ENCODE data around the gene SEMA4C. TPM values are rescaled to one million over a fixed set of nuclear protein-coding genes. Genes with fewer than 3 reads are reported as not detected.
A peak's percentile ranks its signal among the peaks of the same experiment; 100 is the strongest.

Gene SEMA4C
- total and polyA plus RNA-seq, 9 of the 15 experiments (the other 6 are each of a cell fraction or from before 2014, with no cell fraction given) = 0.32 to 59.7 (median 23.9) TPM

DNA sequence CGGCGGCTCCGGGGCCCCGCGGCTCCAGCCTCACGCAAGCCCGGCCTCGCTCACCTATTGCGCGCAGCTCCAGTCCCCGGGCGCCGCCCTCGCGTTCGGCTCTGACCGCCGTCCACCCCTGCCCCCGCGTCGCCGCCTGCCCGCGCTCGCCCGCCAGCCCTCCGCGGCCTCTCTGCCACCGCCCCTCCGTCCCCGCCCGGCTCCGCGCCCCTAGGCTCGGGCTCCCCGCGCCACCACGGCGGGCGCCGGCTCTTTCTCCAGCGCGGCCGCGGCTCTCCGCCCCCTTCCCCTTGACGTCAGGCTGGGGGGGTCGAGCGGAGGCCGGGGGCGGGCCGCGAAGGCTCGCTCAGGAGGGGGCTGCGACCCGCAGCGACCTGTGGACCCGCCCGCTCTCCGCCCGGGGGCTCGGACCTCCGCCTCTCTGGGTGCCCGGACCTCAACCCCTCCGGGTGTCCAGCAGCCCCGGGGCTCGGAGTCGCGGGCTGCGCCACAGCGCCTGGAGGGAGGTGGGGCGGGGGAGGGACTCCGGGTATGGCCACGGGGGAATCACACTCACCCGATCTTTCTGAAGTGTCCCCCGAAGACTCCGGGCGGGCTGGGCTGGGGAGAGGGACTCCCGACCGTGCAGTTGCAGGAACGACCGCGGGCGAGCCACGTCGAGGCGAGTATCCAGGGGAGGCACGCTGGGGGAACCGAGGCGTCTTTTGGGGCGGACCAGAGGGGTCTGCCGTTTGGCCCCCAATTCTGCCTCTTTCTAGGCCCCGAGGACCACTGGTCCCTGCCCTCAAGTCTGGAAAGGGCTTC, at the start of gene SEMA4C (continued):
- TF ChIP-seq ZBTB7A (IDR thresholded peaks at IDR 0.05; ENCODE audit: borderline replicate concordance, control insufficient read depth, low read depth, low read length) (peak; percentile 63; the same call in 1 of the 2 replicates), TCF3 (CRISPR knock-in tag; IDR thresholded peaks at IDR 0.05) (no peak), SETDB1 (IDR thresholded peaks at IDR 0.05; ENCODE audit: low read length) (no peak)
- TF ChIP-seq, protein P1, sequence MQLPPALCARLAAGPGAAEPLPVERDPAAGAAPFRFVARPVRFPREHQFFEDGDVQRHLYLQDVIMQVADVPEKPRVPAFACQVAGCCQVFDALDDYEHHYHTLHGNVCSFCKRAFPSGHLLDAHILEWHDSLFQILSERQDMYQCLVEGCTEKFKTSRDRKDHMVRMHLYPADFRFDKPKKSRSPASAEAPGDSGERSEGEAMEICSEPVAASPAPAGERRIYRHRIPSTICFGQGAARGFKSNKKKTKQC (CRISPR knock-in tag; IDR thresholded peaks at IDR 0.05) = no peak
- TF ChIP-seq, protein P2, sequence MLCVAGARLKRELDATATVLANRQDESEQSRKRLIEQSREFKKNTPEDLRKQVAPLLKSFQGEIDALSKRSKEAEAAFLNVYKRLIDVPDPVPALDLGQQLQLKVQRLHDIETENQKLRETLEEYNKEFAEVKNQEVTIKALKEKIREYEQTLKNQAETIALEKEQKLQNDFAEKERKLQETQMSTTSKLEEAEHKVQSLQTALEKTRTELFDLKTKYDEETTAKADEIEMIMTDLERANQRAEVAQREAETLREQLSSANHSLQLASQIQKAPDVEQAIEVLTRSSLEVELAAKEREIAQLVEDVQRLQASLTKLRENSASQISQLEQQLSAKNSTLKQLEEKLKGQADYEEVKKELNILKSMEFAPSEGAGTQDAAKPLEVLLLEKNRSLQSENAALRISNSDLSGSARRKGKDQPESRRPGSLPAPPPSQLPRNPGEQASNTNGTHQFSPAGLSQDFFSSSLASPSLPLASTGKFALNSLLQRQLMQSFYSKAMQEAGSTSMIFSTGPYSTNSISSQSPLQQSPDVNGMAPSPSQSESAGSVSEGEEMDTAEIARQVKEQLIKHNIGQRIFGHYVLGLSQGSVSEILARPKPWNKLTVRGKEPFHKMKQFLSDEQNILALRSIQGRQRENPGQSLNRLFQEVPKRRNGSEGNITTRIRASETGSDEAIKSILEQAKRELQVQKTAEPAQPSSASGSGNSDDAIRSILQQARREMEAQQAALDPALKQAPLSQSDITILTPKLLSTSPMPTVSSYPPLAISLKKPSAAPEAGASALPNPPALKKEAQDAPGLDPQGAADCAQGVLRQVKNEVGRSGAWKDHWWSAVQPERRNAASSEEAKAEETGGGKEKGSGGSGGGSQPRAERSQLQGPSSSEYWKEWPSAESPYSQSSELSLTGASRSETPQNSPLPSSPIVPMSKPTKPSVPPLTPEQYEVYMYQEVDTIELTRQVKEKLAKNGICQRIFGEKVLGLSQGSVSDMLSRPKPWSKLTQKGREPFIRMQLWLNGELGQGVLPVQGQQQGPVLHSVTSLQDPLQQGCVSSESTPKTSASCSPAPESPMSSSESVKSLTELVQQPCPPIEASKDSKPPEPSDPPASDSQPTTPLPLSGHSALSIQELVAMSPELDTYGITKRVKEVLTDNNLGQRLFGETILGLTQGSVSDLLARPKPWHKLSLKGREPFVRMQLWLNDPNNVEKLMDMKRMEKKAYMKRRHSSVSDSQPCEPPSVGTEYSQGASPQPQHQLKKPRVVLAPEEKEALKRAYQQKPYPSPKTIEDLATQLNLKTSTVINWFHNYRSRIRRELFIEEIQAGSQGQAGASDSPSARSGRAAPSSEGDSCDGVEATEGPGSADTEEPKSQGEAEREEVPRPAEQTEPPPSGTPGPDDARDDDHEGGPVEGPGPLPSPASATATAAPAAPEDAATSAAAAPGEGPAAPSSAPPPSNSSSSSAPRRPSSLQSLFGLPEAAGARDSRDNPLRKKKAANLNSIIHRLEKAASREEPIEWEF (CRISPR knock-in tag; IDR thresholded peaks at IDR 0.05) = no peak
